ENCODE data around the gene SPTBN1. TPM values are rescaled to one million over a fixed set of nuclear protein-coding genes. Genes with fewer than 3 reads are reported as not detected.

Gene SPTBN1
- total RNA-seq, 2 experiments from 2014 or later: 132 to 183 TPM

- ChIA-PET POLR2A (interaction anchor here (1.5 kb wide), 1 partner anchor 24 kb away, joined by 5 read pairs; no protein-coding TSS in a partner anchor), CTCF (ENCODE audit: unreplicated experiment) (interaction anchor here (0.5 kb wide), 1 partner anchor 497 kb away, joined by 3 read pairs; no protein-coding TSS in a partner anchor)
- Histone ChIP-seq H2AFZ (ENCODE audit: low read length) (no peak overlapping the region), H3K4me3 (ENCODE audit: low read depth, low read length, poor library complexity, severe bottlenecking) (no peak overlapping the region), H3K9me2 (ENCODE audit: insufficient read depth, low read length) (no peaks in the 10 kb centered on the region), H3K4me2 (ENCODE audit: low read length) (peak overlapping the region; percentile 91), H3K4me1 (ENCODE audit: insufficient read depth, low read length, poor library complexity, severe bottlenecking) (peaks cover 88% of the 10 kb centered on the region), H3K79me2 (ENCODE audit: insufficient read depth, low read depth, low read length) (peaks cover 99% of the 10 kb centered on the region), H4K20me1 (ENCODE audit: insufficient read depth, low read length) (peaks cover 16% of the 10 kb centered on the region; the same call in 1 of the 2 replicates), H3K27ac (ENCODE audit: low read depth, low read length, poor library complexity, severe bottlenecking) (no peak overlapping the region), H3K9me3 (ENCODE audit: low read length) (no peaks in the 10 kb centered on the region), H3K36me3 (ENCODE audit: insufficient read depth, low read length) (no peaks in the 10 kb centered on the region)
- DNase-seq (ENCODE audit: low spot score): no peak
- no peak for TF ChIP-seq CTCF (conservative IDR thresholded peaks at IDR 0.05; ENCODE audit: low read length)
- no peak for TF ChIP-seq EZH2phosphoT487 (IDR thresholded peaks at IDR 0.05; ENCODE audit: borderline replicate concordance, low read depth, low read length)
- intact Hi-C loops (cut with micrococcal nuclease; ENCODE audit: unreplicated experiment): no loop called here
- BruUV-seq (replicated peaks): no TSS peak
Measured at GRCh38 chr2:54582987-54583386, 126.9 kb downstream of the SPTBN1 start.

GRCh38 chr2:54584598-54584997 is 128.5 kb downstream of the SPTBN1 start:
- CTCF ChIA-PET (ENCODE audit: unreplicated experiment): interaction anchor here (0.5 kb wide), 1 partner anchor 230 kb away, joined by 8 read pairs; no protein-coding TSS in a partner anchor
- H3K4me2 ChIP-seq (ENCODE audit: low read length): no peak overlapping the region
- no TSS peak for BruUV-seq (replicated peaks)

More at GRCh38 chr2:54584598-54584997, 128.5 kb downstream of the SPTBN1 start:
- Histone ChIP-seq H3K79me2 (ENCODE audit: insufficient read depth, low read depth, low read length) (peaks cover 99% of the 10 kb centered on the region), H2AFZ (ENCODE audit: low read length) (no peak overlapping the region), H3K9me3 (ENCODE audit: low read length) (no peaks in the 10 kb centered on the region), H3K9me2 (ENCODE audit: insufficient read depth, low read length) (no peaks in the 10 kb centered on the region), H3K4me3 (ENCODE audit: low read depth, low read length, poor library complexity, severe bottlenecking) (no peak overlapping the region), H4K20me1 (ENCODE audit: insufficient read depth, low read length) (peaks cover 16% of the 10 kb centered on the region; the same call in 1 of the 2 replicates), H3K36me3 (ENCODE audit: insufficient read depth, low read length) (no peaks in the 10 kb centered on the region), H3K4me1 (ENCODE audit: insufficient read depth, low read length, poor library complexity, severe bottlenecking) (peaks cover 88% of the 10 kb centered on the region), H3K27ac (ENCODE audit: low read depth, low read length, poor library complexity, severe bottlenecking) (no peak overlapping the region)
- no peak for TF ChIP-seq CTCF (conservative IDR thresholded peaks at IDR 0.05; ENCODE audit: low read length)
- no peak for TF ChIP-seq EZH2phosphoT487 (IDR thresholded peaks at IDR 0.05; ENCODE audit: borderline replicate concordance, low read depth, low read length)
- intact Hi-C loops (cut with micrococcal nuclease; ENCODE audit: unreplicated experiment): no loop called here
- POLR2A ChIA-PET: interaction anchor here (1.0 to 1.5 kb wide), 3 partner anchors 14 to 43 kb away, joined by 3 to 4 read pairs (median 4); no protein-coding TSS in a partner anchor
- DNase-seq (ENCODE audit: low spot score): no peak

All from OCI-LY7 (cell line).